ENCODE results near the gene ZNF787.
"Not testable (repeated sequence)": the region's sequence is repeated elsewhere in the genome, so short reads cannot be mapped to it uniquely, and the experiment has no call there.

The ZNF787 gene

DNA sequence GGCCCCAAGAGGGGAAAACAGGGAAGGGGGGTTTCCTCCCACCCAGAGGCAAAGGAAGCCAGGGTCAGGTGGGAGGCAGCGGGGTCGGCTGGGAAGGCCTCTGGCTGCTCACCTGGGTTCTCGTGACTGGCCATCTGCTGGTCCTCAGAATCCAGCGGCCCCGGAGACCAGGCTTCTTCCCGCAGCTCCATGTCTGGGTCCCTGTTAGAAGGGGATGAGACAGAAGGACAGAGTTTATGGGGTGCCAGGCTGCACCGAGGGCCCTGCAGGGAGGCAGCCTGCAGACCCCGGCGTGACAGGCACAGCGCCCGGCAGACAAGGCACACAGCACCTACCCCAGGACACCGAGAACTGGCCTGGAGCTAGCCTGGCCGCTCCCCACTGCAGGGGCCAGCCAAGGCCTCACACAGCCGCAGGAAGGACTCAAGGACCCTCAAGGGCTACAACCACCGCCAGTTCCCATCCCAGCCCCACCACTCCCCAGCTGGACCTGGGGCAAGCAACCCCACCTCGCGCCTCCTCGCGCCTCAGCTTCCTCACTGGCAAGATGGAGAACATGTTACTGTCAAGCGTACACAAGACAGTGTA, 18.0 kb downstream of the ZNF787 start:
- no peak for DNase-seq

DNA sequence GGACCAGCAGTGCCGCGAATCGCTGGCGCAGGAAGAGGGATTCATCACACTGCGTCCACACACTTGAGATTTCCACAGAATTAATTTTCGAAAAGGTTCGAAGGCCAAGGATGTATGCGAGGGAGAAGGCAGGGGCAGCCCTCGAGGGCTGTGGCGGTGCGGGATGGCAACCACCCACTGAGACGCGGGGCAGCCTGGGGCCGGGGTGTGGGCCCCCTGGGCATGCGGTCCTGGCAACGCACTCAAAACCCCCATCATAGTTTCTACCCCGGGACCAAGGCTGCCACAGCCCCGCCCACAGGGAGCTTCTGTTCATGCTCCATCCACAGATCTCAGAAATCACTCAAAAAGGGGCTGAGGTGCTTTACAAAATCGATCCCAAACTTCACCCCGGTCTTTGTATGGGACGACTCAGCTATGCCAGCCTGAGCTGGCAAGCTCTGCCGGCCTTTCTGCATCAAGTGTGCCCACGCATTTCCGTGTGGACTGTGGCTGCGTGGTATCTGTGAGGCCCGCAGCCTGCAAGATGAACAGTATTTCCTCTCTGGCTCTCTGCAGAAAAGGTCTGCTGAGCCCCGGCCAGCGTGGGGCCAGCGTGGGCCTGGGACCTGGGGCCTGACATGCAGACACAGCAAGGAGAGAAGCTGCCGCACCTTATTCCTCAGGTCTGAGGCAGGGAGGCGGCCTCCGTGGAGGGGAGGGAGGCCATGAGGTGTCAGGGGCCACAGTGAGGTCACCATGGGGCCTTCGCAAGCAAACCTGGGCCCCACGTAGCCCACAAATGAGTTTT, 19.2 kb downstream of the ZNF787 start:
- DNase-seq = no peak

DNA sequence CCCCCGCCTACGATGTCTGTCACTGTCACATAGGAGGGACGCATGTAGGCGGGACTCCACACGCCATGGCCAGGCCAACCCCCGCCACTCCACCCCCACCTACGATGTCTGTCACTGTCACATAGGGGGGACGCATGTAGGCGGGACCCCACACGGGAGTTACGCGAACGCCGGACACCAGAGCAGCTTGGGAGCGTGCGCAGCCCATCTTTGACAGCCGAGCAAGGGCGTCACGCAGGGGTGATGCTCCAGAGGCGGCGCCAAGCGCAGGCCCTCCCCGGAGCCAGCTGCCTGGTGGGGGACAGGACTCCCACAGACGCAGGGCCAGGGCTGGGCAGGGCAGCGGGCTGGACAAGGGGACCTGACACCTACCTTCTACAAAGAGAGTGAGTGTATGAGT, 20.0 kb downstream of the ZNF787 start:
- no peak for DNase-seq

DNA sequence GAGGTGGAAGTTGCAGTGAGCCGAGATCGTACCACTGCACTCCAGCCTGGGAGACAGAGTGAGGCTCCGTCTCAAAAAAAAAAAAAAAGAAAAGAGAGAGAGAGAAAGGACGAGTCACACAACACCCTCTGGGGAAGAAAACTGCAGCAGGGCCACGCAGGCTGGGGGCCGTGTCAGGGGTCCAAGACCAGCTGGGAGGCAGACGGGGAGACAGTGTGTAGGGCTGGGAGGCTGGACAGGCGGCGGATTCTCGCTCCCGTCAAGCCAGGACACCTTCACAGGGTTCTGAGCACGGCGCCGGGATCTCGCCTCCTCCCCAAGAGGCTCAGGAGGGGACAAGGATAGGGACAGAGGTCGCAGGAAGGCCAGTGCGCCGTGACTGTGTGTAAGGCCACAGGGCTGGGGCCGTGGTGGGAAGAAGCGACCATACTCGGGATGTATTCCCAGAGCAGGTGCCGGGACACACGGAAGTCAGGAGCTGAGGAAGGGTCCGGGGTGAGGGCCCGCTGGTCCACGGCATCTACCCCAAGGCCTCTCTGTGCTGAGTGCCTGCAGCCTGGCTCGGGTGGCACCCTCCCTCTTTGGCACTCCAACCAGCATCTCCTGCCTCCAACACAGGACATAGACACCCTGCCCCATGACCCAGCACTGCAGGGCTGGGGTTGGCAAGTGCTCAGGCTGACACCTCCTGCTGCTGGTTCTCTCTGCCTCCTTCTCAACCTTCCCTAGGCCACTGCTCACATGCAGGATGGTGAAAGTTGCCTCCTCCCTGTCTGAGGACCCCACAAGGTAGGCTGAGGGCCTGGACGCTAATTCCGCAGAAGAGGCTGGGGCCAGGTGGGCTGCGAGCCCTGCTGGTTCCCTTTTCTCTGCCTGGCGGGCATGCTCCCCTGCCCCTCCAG, 21.2 kb downstream of the ZNF787 start:
- no peak for DNase-seq

- DNase-seq = no peak
These were observed 22.1 kb downstream of the ZNF787 start for GRCh38 chr19:56098731-56099568.

GRCh38 chr19:56098237-56098636, 22.9 kb downstream of the ZNF787 start:
- not testable (repeated sequence) for DNase-seq

DNA sequence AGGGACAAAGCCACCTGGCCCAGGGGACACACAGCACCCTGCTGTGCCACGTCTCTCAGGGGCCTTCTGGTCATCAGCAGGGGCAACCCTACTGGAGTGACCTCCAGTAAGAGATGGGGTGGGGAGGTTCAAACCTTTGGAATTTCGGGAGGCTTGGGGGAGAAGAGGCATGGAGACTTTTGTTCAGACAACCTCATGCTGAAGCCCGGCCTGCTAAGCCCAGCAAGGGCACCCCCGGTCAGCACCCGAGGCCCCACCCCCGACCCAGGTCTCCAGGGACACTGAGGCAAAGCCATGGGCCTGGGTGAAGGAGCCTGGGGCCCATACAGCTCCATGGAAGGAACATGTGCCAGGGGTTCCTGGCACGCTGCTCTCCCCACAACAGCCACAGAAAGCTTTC, 23.3 kb downstream of the ZNF787 start:
- DNase-seq = no peak

GRCh38 chr19:56097306-56097705, 23.8 kb downstream of the ZNF787 start:
- no peak for DNase-seq

- no peak for DNase-seq
These were observed 24.4 kb downstream of the ZNF787 start for GRCh38 chr19:56096665-56097064.

DNA sequence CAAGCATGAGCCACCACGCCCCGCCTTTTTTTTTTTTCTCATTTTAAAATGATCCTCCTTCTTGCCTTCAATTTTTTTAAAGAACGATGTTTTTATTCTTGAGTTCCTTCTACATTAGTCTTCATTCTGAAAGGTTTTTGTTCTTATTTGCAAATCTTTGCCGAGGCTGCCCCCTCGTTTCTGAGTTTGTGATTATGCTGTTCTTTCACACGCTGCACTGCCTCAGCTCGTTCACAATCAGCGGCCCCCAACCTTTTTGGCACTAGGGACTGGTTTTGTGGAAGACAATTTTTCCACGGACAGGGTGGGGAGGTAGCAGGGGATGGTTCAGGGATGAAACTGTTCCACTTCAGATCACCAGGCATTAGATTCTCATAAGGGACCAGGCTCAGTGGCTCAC, 26.6 kb downstream of the ZNF787 start:
- no peak for DNase-seq

GRCh38 chr19:56092685-56093631, 28.1 kb downstream of the ZNF787 start:
- DNase-seq = no peak

GRCh38 chr19:56091751-56092546, 29.1 kb downstream of the ZNF787 start:
- DNase-seq = no peak

- DNase-seq = no peak
These were observed 30.0 kb downstream of the ZNF787 start for GRCh38 chr19:56091066-56091490.

DNA sequence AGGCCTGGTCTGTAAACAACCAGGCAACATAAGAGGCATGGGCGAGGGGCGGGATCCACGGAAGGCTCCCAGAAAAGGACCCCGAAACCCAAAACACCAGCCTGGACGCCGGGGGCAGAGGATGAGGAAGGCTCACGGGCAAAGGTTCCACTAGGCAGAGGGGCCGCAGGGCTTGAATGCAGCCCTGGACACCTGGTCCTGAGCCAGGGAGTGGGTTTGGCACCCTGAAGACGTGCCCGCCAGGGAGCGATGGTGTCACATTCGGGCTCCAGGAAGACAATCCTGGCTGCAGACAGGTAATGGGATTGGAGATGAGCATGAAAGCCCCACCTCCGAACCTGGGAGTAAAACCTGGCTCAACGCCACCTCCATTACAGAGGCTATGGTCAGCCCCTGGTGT, 31.8 kb downstream of the ZNF787 start:
- DNase-seq = no peak

- no peak for DNase-seq
These were observed 32.4 kb downstream of the ZNF787 start for GRCh38 chr19:56088497-56089215.

DNA sequence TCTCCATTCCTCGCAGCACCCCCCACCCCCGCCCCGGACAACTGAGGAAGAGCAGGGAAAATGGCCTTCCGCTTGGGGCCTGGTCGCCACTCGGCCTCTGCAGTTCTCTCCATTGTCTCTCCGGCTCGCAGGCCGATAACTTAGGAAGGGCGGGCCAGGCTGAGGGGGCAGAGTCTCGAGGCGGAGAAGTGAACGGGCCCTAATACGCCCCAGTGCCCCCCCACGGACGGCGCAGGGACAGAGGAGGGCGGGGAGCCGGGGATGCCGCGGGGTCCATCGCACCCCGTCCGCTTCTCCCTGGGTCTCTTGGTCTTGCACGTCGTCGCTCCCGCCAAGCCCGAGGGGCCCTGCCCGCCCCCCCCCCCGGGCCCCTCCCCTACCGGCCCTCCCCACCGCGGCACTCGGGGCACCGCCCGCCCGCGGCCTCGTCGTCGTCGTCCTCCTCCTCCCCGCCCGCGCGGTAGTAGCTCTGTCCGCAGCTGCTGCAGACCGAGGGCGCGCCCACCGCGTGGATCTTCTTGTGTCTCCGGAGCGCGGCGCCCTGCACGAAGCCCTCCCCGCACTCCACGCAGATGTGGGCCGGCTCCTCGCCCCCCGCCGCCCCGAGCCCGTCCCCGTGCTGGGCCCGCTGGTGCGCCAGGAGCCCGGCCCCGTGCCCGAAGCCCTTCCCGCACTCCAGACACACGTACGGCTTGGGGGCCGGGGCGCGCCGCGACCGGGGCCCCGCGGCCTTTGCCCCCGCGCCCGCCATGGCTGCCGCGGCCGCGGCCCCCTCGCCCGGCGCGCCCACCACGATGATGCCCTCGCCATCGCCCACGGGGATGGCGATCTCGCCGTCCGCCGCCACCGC, 33.2 kb downstream of the ZNF787 start:
- no peak for DNase-seq

DNA sequence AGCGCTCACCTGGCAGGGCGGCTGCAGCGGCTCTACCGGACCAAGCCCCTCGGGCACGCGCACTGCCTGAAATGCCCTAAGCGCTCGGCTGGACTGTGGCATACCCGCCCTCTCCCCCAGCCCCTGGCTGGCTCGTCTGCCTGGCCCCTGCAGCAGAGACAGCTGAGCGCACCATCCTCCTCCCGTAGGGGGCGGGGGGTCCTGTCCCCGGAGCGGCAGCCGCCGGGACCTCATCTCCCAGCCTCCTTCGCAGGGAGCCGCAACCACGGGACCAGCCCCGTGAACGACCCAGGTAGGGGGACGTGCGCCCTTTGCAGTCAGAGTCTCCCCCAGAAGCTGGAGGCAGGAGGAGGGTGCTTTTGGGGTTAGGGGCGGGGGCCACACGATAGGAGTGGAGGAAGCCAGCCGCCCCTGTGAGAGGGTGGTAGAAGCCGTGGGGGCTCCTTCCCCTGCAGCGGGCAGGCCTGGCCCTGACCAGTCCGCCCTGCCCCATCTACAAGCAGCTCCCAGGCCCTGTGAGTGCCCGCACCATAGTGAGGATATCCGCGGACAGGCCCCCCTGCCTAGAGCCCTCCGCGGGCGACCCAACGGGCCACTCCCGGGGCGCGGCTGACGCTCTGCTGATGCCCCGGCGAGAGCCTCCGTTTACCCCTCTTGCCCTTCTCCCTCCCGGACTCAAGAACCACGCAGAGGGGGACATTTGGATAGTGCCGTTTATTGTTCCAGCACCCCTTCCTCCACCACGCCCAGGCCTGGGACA, 34.2 kb downstream of the ZNF787 start:
- DNase-seq = no peak

Measured in fibroblast of upper back skin (primary cell).